ENCODE results near the gene DMRT1.

The DMRT1 gene

GRCh38 chr9:1002678-1003077 lies 161.2 kb downstream of the DMRT1 start:
- Histone ChIP-seq H3K4ac (ENCODE audit: low read depth, low read length) (no peak overlapping the region), H3K9ac (ENCODE audit: low read length) (no peak overlapping the region), H3K9me3 (ENCODE audit: insufficient read depth, low read depth, low read length) (peaks cover 3% of the 10 kb centered on the region), H3K79me1 (ENCODE audit: low read length) (no peaks in the 10 kb centered on the region), H4K91ac (ENCODE audit: low read depth, low read length) (no peak overlapping the region), H3K14ac (ENCODE audit: low read length) (no peak overlapping the region), H2AK5ac (ENCODE audit: low read length) (no peak overlapping the region), H3K27me3 (ENCODE audit: insufficient read depth, low read length) (no peaks in the 10 kb centered on the region), H3K36me3 (ENCODE audit: control insufficient read depth in 1 of 2, insufficient read depth in 2 of 2, low read length in 2 of 2) (no peaks in the 10 kb centered on the region), H3K23ac (ENCODE audit: low read length) (no peak overlapping the region), H4K8ac (ENCODE audit: low read depth, low read length) (no peak overlapping the region), H2BK5ac (ENCODE audit: low read depth, low read length, poor library complexity) (no peak overlapping the region), H2BK12ac (ENCODE audit: low read length) (no peak overlapping the region), H3K4me2 (ENCODE audit: low read length) (no peak overlapping the region), H2BK120ac (ENCODE audit: insufficient read depth, low read length, poor library complexity) (no peak overlapping the region), H3K18ac (ENCODE audit: low read length) (no peak overlapping the region), H3K4me3 (ENCODE audit: low read depth, low read length) (no peak overlapping the region), H4K12ac (ENCODE audit: low read depth, low read length) (no peak overlapping the region), H3K27ac (ENCODE audit: low read depth, low read length) (no peak overlapping the region), H3K4me1 (ENCODE audit: control insufficient read depth in 1 of 2, insufficient read depth in 2 of 2, low read length in 2 of 2) (no peaks in the 10 kb centered on the region), H3K79me2 (ENCODE audit: control insufficient read depth, insufficient read depth, low read length, poor library complexity) (no peaks in the 10 kb centered on the region), H2AFZ (ENCODE audit: insufficient read depth, low read length, poor library complexity) (no peak overlapping the region)
- DNase-seq, result no peak
- no CpG with 5 or more reads among the region's 2 CpGs for WGBS (ENCODE audit: extremely low coverage, insufficient coverage, insufficient read length)

- no peak overlapping the region for H4K91ac ChIP-seq (ENCODE audit: low read depth, low read length)
These were observed 163.7 kb downstream of the DMRT1 start for GRCh38 chr9:1005043-1005667.

GRCh38 chr9:1007312-1007711 lies 165.8 kb downstream of the DMRT1 start:
- H3K23ac ChIP-seq (ENCODE audit: low read length), result no peak overlapping the region
- no peak overlapping the region for H2BK120ac ChIP-seq (ENCODE audit: insufficient read depth, low read length, poor library complexity)
- H3K18ac ChIP-seq (ENCODE audit: low read length), result no peak overlapping the region
- no peaks in the 10 kb centered on the region for H3K36me3 ChIP-seq (ENCODE audit: control insufficient read depth in 1 of 2, insufficient read depth in 2 of 2, low read length in 2 of 2)
- DNase-seq, result no peak
- H3K27me3 ChIP-seq (ENCODE audit: insufficient read depth, low read length), result no peaks in the 10 kb centered on the region
- no peaks in the 10 kb centered on the region for H3K4me1 ChIP-seq (ENCODE audit: control insufficient read depth in 1 of 2, insufficient read depth in 2 of 2, low read length in 2 of 2)
- no peak overlapping the region for H4K91ac ChIP-seq (ENCODE audit: low read depth, low read length)
- H3K79me2 ChIP-seq (ENCODE audit: control insufficient read depth, insufficient read depth, low read length, poor library complexity), result no peaks in the 10 kb centered on the region
- no peaks in the 10 kb centered on the region for H3K79me1 ChIP-seq (ENCODE audit: low read length)
- no peaks in the 10 kb centered on the region for H3K9me3 ChIP-seq (ENCODE audit: insufficient read depth, low read depth, low read length)
- no peak overlapping the region for H3K4ac ChIP-seq (ENCODE audit: low read depth, low read length)
- H3K14ac ChIP-seq (ENCODE audit: low read length), result no peak overlapping the region
- H2BK12ac ChIP-seq (ENCODE audit: low read length), result no peak overlapping the region
- H2AFZ ChIP-seq (ENCODE audit: insufficient read depth, low read length, poor library complexity), result no peak overlapping the region
- no CpG with 5 or more reads among the region's 3 CpGs for WGBS (ENCODE audit: extremely low coverage, insufficient coverage, insufficient read length)
- H3K9ac ChIP-seq (ENCODE audit: low read length), result no peak overlapping the region
- H3K4me2 ChIP-seq (ENCODE audit: low read length), result no peak overlapping the region
- H3K27ac ChIP-seq (ENCODE audit: low read depth, low read length), result no peak overlapping the region
- no peak overlapping the region for H4K12ac ChIP-seq (ENCODE audit: low read depth, low read length)
- H2BK5ac ChIP-seq (ENCODE audit: low read depth, low read length, poor library complexity), result no peak overlapping the region
- no peak overlapping the region for H4K8ac ChIP-seq (ENCODE audit: low read depth, low read length)
- H2AK5ac ChIP-seq (ENCODE audit: low read length), result no peak overlapping the region
- no peak overlapping the region for H3K4me3 ChIP-seq (ENCODE audit: low read depth, low read length)

More at GRCh38 chr9:1005043-1005667, 163.7 kb downstream of the DMRT1 start:
- no CpG with 5 or more reads among the region's 10 CpGs for WGBS (ENCODE audit: extremely low coverage, insufficient coverage, insufficient read length)
- Histone ChIP-seq H4K12ac (ENCODE audit: low read depth, low read length) (no peak overlapping the region), H3K18ac (ENCODE audit: low read length) (no peak overlapping the region), H2BK5ac (ENCODE audit: low read depth, low read length, poor library complexity) (no peak overlapping the region), H3K27ac (ENCODE audit: low read depth, low read length) (no peak overlapping the region), H3K14ac (ENCODE audit: low read length) (no peak overlapping the region), H3K79me2 (ENCODE audit: control insufficient read depth, insufficient read depth, low read length, poor library complexity) (no peaks in the 10 kb centered on the region), H3K4me3 (ENCODE audit: low read depth, low read length) (no peak overlapping the region), H3K4me2 (ENCODE audit: low read length) (no peak overlapping the region), H2BK12ac (ENCODE audit: low read length) (no peak overlapping the region), H2AFZ (ENCODE audit: insufficient read depth, low read length, poor library complexity) (no peak overlapping the region), H3K36me3 (ENCODE audit: control insufficient read depth in 1 of 2, insufficient read depth in 2 of 2, low read length in 2 of 2) (no peaks in the 10 kb centered on the region), H2BK120ac (ENCODE audit: insufficient read depth, low read length, poor library complexity) (no peak overlapping the region), H3K23ac (ENCODE audit: low read length) (no peak overlapping the region), H3K9ac (ENCODE audit: low read length) (no peak overlapping the region), H2AK5ac (ENCODE audit: low read length) (no peak overlapping the region), H3K79me1 (ENCODE audit: low read length) (no peaks in the 10 kb centered on the region), H3K4ac (ENCODE audit: low read depth, low read length) (no peak overlapping the region), H3K27me3 (ENCODE audit: insufficient read depth, low read length) (no peaks in the 10 kb centered on the region), H3K4me1 (ENCODE audit: control insufficient read depth in 1 of 2, insufficient read depth in 2 of 2, low read length in 2 of 2) (no peaks in the 10 kb centered on the region), H3K9me3 (ENCODE audit: insufficient read depth, low read depth, low read length) (no peaks in the 10 kb centered on the region), H4K8ac (ENCODE audit: low read depth, low read length) (no peak overlapping the region)
- peak in 1 of 2 donors; percentile 47 for DNase-seq

- Histone ChIP-seq H3K23ac (ENCODE audit: low read length) (no peak overlapping the region), H3K4me3 (ENCODE audit: low read depth, low read length) (no peak overlapping the region), H4K91ac (ENCODE audit: low read depth, low read length) (no peak overlapping the region), H2BK12ac (ENCODE audit: low read length) (no peak overlapping the region), H3K79me1 (ENCODE audit: low read length) (no peaks in the 10 kb centered on the region), H3K9ac (ENCODE audit: low read length) (no peak overlapping the region), H2AK5ac (ENCODE audit: low read length) (no peak overlapping the region), H2BK5ac (ENCODE audit: low read depth, low read length, poor library complexity) (no peak overlapping the region), H3K4me2 (ENCODE audit: low read length) (no peak overlapping the region), H3K27me3 (ENCODE audit: insufficient read depth, low read length) (no peaks in the 10 kb centered on the region), H2AFZ (ENCODE audit: insufficient read depth, low read length, poor library complexity) (no peak overlapping the region), H3K9me3 (ENCODE audit: insufficient read depth, low read depth, low read length) (no peaks in the 10 kb centered on the region), H4K8ac (ENCODE audit: low read depth, low read length) (no peak overlapping the region), H3K27ac (ENCODE audit: low read depth, low read length) (no peak overlapping the region), H2BK120ac (ENCODE audit: insufficient read depth, low read length, poor library complexity) (no peak overlapping the region), H3K18ac (ENCODE audit: low read length) (no peak overlapping the region), H3K14ac (ENCODE audit: low read length) (no peak overlapping the region), H3K79me2 (ENCODE audit: control insufficient read depth, insufficient read depth, low read length, poor library complexity) (no peaks in the 10 kb centered on the region), H3K4ac (ENCODE audit: low read depth, low read length) (no peak overlapping the region), H3K36me3 (ENCODE audit: control insufficient read depth in 1 of 2, insufficient read depth in 2 of 2, low read length in 2 of 2) (no peaks in the 10 kb centered on the region), H3K4me1 (ENCODE audit: control insufficient read depth in 1 of 2, insufficient read depth in 2 of 2, low read length in 2 of 2) (no peaks in the 10 kb centered on the region), H4K12ac (ENCODE audit: low read depth, low read length) (no peak overlapping the region)
- DNase-seq, result peak in 1 of 2 donors; percentile 4
- WGBS (ENCODE audit: extremely low coverage, insufficient coverage, insufficient read length), result no CpG with 5 or more reads among the region's 3 CpGs
These were observed 166.7 kb downstream of the DMRT1 start for GRCh38 chr9:1008216-1008615.

All from trophoblast cell (in vitro differentiated cells and primary cell).